ENCODE data around the gene ELP2.

ELP2 gene

GRCh38 chr18:36153203-36153602 lies 23.5 kb downstream of the ELP2 start:
- Histone ChIP-seq H2AFZ (ENCODE audit: low read depth) (no peak overlapping the region), H3K27ac (peak overlapping the region; percentile 18; the same call in 1 of the 2 replicates), H3K4me1 (ENCODE audit: low read depth, poor library complexity, severe bottlenecking) (peaks cover 56% of the 10 kb centered on the region), H3K36me3 (ENCODE audit: insufficient read depth) (0 out of 2 replicates have a peak, but pooled peaks cover 7% of the 10 kb centered on the region), H3K27me3 (ENCODE audit: insufficient read depth, low read depth) (no peaks in the 10 kb centered on the region), H3K9ac (no peak overlapping the region), H3K79me2 (ENCODE audit: insufficient read depth, low read depth) (no peaks in the 10 kb centered on the region), H4K20me1 (ENCODE audit: insufficient read depth) (no peaks in the 10 kb centered on the region), H3K4me2 (peak overlapping the region; percentile 55), H3K4me3 (IDR thresholded peaks at IDR 0.05; ENCODE audit: insufficient read depth, low read depth, low read length) (no peak overlapping the region)
- TF ChIP-seq, protein P1, sequence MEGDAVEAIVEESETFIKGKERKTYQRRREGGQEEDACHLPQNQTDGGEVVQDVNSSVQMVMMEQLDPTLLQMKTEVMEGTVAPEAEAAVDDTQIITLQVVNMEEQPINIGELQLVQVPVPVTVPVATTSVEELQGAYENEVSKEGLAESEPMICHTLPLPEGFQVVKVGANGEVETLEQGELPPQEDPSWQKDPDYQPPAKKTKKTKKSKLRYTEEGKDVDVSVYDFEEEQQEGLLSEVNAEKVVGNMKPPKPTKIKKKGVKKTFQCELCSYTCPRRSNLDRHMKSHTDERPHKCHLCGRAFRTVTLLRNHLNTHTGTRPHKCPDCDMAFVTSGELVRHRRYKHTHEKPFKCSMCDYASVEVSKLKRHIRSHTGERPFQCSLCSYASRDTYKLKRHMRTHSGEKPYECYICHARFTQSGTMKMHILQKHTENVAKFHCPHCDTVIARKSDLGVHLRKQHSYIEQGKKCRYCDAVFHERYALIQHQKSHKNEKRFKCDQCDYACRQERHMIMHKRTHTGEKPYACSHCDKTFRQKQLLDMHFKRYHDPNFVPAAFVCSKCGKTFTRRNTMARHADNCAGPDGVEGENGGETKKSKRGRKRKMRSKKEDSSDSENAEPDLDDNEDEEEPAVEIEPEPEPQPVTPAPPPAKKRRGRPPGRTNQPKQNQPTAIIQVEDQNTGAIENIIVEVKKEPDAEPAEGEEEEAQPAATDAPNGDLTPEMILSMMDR (conservative IDR thresholded peaks at IDR 0.05; ENCODE audit: low read depth, low read length) = no peak

GRCh38 chr18:36153771-36154170 lies 24.1 kb downstream of the ELP2 start:
- H3K9ac ChIP-seq = no peak overlapping the region
- H4K20me1 ChIP-seq (ENCODE audit: insufficient read depth) = no peaks in the 10 kb centered on the region
- no peak overlapping the region for H2AFZ ChIP-seq (ENCODE audit: low read depth)
- H3K4me3 ChIP-seq (IDR thresholded peaks at IDR 0.05; ENCODE audit: insufficient read depth, low read depth, low read length) = no peak overlapping the region
- TF ChIP-seq, protein P1 (conservative IDR thresholded peaks at IDR 0.05; ENCODE audit: low read depth, low read length) = no peak
- H3K79me2 ChIP-seq (ENCODE audit: insufficient read depth, low read depth) = no peaks in the 10 kb centered on the region
- 0 out of 2 replicates have a peak, but pooled peaks cover 7% of the 10 kb centered on the region for H3K36me3 ChIP-seq (ENCODE audit: insufficient read depth)
- H3K4me2 ChIP-seq = no peak overlapping the region
- no peaks in the 10 kb centered on the region for H3K27me3 ChIP-seq (ENCODE audit: insufficient read depth, low read depth)
- no peak overlapping the region for H3K27ac ChIP-seq
- peaks cover 51% of the 10 kb centered on the region for H3K4me1 ChIP-seq (ENCODE audit: low read depth, poor library complexity, severe bottlenecking)

- TF ChIP-seq, protein P1 (conservative IDR thresholded peaks at IDR 0.05; ENCODE audit: low read depth, low read length) = no peak
- H3K4me3 ChIP-seq (IDR thresholded peaks at IDR 0.05; ENCODE audit: insufficient read depth, low read depth, low read length) = no peak overlapping the region
Measured at GRCh38 chr18:36155851-36156757, 26.4 kb downstream of the ELP2 start.

DNA sequence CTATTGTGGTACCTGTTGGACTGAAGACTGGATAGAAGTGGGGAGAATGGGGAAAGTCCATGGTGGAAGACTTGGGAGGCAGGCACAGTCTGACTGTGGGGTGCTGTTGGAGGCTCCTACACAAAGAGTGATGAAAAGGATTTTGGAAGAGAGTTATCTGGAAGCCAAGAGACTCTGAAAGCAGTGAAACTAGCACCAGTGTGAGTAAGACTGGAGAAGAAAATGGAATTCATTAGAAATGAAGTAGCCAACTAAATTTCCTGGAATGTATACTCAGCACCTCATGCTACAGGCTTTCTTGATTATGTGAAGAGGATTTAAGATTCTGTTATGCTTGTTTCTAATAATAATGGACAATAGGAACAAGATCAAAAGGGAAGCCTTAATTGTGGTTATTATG lies 27.7 kb downstream of the ELP2 start:
- H3K36me3 ChIP-seq (ENCODE audit: insufficient read depth) = peaks cover 10% of the 10 kb centered on the region; the same call in 1 of the 2 replicates
- no peak overlapping the region for H2AFZ ChIP-seq (ENCODE audit: low read depth)
- no peaks in the 10 kb centered on the region for H3K27me3 ChIP-seq (ENCODE audit: insufficient read depth, low read depth)
- H3K79me2 ChIP-seq (ENCODE audit: insufficient read depth, low read depth) = no peaks in the 10 kb centered on the region
- no peak overlapping the region for H3K4me2 ChIP-seq
- no peak overlapping the region for H3K27ac ChIP-seq
- peaks cover 14% of the 10 kb centered on the region for H3K4me1 ChIP-seq (ENCODE audit: low read depth, poor library complexity, severe bottlenecking)
- no peak overlapping the region for H3K4me3 ChIP-seq (IDR thresholded peaks at IDR 0.05; ENCODE audit: insufficient read depth, low read depth, low read length)
- TF ChIP-seq, protein P1 (conservative IDR thresholded peaks at IDR 0.05; ENCODE audit: low read depth, low read length) = no peak
- no peaks in the 10 kb centered on the region for H4K20me1 ChIP-seq (ENCODE audit: insufficient read depth)
- H3K9ac ChIP-seq = no peak overlapping the region

More at GRCh38 chr18:36155851-36156757, 26.4 kb downstream of the ELP2 start:
- H2AFZ ChIP-seq (ENCODE audit: low read depth) = no peak overlapping the region
- no peaks in the 10 kb centered on the region for H4K20me1 ChIP-seq (ENCODE audit: insufficient read depth)
- H3K4me2 ChIP-seq = no peak overlapping the region
- no peak overlapping the region for H3K9ac ChIP-seq
- H3K36me3 ChIP-seq (ENCODE audit: insufficient read depth) = peaks cover 10% of the 10 kb centered on the region; the same call in 1 of the 2 replicates
- no peak overlapping the region for H3K27ac ChIP-seq
- peaks cover 27% of the 10 kb centered on the region for H3K4me1 ChIP-seq (ENCODE audit: low read depth, poor library complexity, severe bottlenecking)
- no peaks in the 10 kb centered on the region for H3K79me2 ChIP-seq (ENCODE audit: insufficient read depth, low read depth)
- H3K27me3 ChIP-seq (ENCODE audit: insufficient read depth, low read depth) = no peaks in the 10 kb centered on the region

Data from KMS-11 (cell line).